ENCODE measurements around the gene TMEM59L. TPM values are rescaled to one million over a fixed set of nuclear protein-coding genes. Genes with fewer than 3 reads are reported as not detected.

Gene TMEM59L
- total and polyA plus RNA-seq, 9 of the 15 experiments (the other 6 are each of a cell fraction or from before 2014, with no cell fraction given), result 0.37 TPM; not detected in 8

DNA sequence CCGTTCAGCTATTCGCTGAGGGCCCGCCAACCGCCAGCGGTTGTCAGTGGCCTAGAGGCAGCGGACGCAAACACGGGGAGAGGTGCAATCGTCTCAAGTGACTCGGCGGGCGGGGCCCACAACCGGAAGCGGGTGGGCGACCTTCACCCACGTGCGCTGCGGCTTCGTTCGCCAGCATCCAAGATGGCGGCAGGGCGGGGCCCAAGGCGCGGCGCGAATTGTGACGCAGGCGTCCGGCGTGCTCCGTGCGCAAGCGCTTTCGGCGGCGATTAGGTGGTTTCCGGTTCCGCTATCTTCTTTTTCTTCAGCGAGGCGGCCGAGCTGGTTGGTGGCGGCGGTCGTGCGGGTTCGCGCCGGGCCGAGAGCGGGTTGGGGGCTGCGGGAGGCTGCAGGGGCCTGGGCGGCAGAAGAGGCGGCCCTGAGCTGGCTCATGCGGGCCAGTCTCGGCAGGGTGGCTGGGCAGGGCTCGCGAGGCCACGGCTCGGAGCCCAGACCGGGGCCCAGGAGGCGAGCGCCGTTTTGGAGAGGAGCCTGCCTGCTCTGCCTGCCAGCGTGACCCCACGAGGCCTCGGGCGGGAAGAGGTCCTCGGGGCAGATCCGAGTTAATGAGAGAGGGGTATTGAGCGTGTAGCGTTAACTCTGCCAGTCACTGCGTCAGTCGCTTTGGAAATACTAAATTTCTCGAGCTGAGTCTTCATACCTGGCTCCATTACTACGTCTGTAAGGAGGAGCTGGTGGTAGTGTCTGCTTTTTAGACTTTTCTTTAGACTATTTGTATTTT, 40.9 kb upstream of the TMEM59L start, which contains the start of gene UBA52 (continued):
- TF ChIP-seq HNRNPLL (IDR thresholded peaks at IDR 0.05; ENCODE audit: low read depth, low read length, poor library complexity, severe bottlenecking) (peak; percentile 79), CREB1 (IDR thresholded peaks at IDR 0.05) (peak; percentile 97), CREB1 (CRISPR knock-in tag; IDR thresholded peaks at IDR 0.05) (peak; percentile 98), STAG1 (CRISPR knock-in tag; IDR thresholded peaks at IDR 0.05; ENCODE audit: borderline replicate concordance) (0 out of 2 replicates have a peak, but pooled peaks have one; percentile 4), EGR1 (conservative IDR thresholded peaks at IDR 0.05) (peak; percentile 94), TAF9B (IDR thresholded peaks at IDR 0.05; ENCODE audit: partially characterized antibody) (no peak), NR2C2 (CRISPR knock-in tag; IDR thresholded peaks at IDR 0.05) (no peak; the same call in 1 of the 2 replicates), NR2C2 (tag; IDR thresholded peaks at IDR 0.05) (peak; percentile 92), HMGN3 (IDR thresholded peaks at IDR 0.05; ENCODE audit: borderline replicate concordance, extremely low read depth, insufficient read length, low read depth, low read length) (peak; percentile 96), ZBTB7A (IDR thresholded peaks at IDR 0.05; ENCODE audit: borderline replicate concordance, control insufficient read depth, low read depth, low read length) (peak; percentile 65; the same call in 1 of the 2 replicates), MAZ (CRISPR knock-in tag; conservative IDR thresholded peaks at IDR 0.05 in 1 of 2, IDR thresholded peaks at IDR 0.05 in 1 of 2) (peak; percentile 96), SP1 (CRISPR knock-in tag; IDR thresholded peaks at IDR 0.05) (peak; percentile 99), ELF1 (tag; IDR thresholded peaks at IDR 0.05) (peak; percentile 97), U2AF1 (optimal IDR thresholded peaks at IDR 0.05; ENCODE audit: low read depth, low read length) (peak; percentile 93), GABPA (tag; conservative IDR thresholded peaks at IDR 0.05; ENCODE audit: low read depth) (peak; percentile 96), NRF1 (conservative IDR thresholded peaks at IDR 0.05 in 1 of 2, IDR thresholded peaks at IDR 0.05 in 1 of 2) (peak; percentile 96 to 97), PHF21A (IDR thresholded peaks at IDR 0.05; ENCODE audit: borderline replicate concordance, low read depth) (no peak), MTA1 (IDR thresholded peaks at IDR 0.05; ENCODE audit: borderline replicate concordance) (peak; percentile 97), SPI1 (IDR thresholded peaks at IDR 0.05; ENCODE audit: borderline replicate concordance, low read depth, low read length) (peak; percentile 51), POU5F1 (IDR thresholded peaks at IDR 0.05; ENCODE audit: borderline replicate concordance, low read depth, low read length, partially characterized antibody) (peak; percentile 80), ELF4 (CRISPR knock-in tag; IDR thresholded peaks at IDR 0.05) (peak; percentile 80; the same call in 1 of the 2 replicates), ETV5 (CRISPR knock-in tag; IDR thresholded peaks at IDR 0.05; ENCODE audit: low read depth) (peak; percentile 99), ELF2 (CRISPR knock-in tag; IDR thresholded peaks at IDR 0.05) (peak; percentile 82), NR2C1 (IDR thresholded peaks at IDR 0.05) (peak; percentile 65), NR2C1 (tag; IDR thresholded peaks at IDR 0.05) (peak; percentile 89)
- TF ChIP-seq, protein P1, sequence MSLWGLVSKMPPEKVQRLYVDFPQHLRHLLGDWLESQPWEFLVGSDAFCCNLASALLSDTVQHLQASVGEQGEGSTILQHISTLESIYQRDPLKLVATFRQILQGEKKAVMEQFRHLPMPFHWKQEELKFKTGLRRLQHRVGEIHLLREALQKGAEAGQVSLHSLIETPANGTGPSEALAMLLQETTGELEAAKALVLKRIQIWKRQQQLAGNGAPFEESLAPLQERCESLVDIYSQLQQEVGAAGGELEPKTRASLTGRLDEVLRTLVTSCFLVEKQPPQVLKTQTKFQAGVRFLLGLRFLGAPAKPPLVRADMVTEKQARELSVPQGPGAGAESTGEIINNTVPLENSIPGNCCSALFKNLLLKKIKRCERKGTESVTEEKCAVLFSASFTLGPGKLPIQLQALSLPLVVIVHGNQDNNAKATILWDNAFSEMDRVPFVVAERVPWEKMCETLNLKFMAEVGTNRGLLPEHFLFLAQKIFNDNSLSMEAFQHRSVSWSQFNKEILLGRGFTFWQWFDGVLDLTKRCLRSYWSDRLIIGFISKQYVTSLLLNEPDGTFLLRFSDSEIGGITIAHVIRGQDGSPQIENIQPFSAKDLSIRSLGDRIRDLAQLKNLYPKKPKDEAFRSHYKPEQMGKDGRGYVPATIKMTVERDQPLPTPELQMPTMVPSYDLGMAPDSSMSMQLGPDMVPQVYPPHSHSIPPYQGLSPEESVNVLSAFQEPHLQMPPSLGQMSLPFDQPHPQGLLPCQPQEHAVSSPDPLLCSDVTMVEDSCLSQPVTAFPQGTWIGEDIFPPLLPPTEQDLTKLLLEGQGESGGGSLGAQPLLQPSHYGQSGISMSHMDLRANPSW (CRISPR knock-in tag; IDR thresholded peaks at IDR 0.05), result 0 out of 2 replicates have a peak, but pooled peaks have one; percentile 63
- TF ChIP-seq, protein P2, sequence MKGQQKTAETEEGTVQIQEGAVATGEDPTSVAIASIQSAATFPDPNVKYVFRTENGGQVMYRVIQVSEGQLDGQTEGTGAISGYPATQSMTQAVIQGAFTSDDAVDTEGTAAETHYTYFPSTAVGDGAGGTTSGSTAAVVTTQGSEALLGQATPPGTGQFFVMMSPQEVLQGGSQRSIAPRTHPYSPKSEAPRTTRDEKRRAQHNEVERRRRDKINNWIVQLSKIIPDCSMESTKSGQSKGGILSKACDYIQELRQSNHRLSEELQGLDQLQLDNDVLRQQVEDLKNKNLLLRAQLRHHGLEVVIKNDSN (CRISPR knock-in tag; IDR thresholded peaks at IDR 0.05), result peak; percentile 98
